ENCODE measurements around the gene BTBD2.
"Not testable (repeated sequence)": the region's sequence is repeated elsewhere in the genome, so short reads cannot be mapped to it uniquely, and the experiment has no call there.

BTBD2 gene

DNA sequence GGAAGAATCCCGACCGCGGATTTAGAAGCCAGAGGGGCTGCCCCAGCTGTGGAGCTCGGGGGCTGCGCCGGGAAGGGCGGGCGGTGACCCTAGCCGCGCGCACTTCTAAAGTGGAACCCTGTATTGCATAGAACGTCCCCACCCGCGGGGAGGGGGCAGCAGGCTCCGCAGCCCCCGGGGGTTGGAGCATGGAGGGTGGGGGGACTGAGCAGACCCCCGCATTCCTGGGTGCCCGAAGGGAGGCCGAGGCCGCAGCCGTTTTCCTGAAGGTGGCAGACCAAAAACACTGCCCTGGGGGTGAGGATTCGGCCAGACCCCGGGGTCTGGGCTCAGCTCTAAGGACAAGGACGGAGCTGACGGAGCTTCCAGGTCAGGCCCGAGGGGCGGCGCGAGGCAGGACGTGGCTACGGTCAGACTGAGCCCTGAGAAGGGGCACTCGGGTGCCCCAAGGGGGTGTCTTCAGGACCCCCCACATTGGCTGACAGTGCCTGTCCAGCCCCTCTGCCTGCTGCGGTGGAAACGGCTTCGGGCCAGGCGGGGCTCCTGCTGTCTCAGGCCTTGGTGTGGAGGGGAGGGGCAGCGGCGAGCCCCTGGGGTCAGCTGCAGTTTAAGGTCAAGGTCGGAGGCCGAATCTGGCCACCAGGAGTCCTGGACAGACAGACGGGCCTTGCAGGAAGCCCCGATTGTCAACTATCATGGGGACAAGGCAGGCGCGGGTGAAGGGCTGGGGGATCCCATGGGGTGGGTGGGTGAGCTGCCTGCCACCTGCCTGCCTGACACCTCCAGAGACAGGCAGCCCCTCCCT is 23.0 kb upstream of the BTBD2 start:
- H3K79me2 ChIP-seq (ENCODE audit: control insufficient read depth, insufficient read depth, low read length, unreplicated experiment) = no peaks in the 10 kb centered on the region
- H3K27me3 ChIP-seq (ENCODE audit: insufficient read depth, low read length) = no peaks in the 10 kb centered on the region
- no peak overlapping the region for H2AFZ ChIP-seq (ENCODE audit: low read length, unreplicated experiment)
- H3K27ac ChIP-seq (ENCODE audit: low read depth, low read length) = no peak overlapping the region
- no peak overlapping the region for H3K4me3 ChIP-seq (ENCODE audit: low read depth, low read length)
- H3K4me1 ChIP-seq (ENCODE audit: control insufficient read depth, insufficient read depth, low read length, unreplicated experiment) = no peaks in the 10 kb centered on the region
- H3K36me3 ChIP-seq (ENCODE audit: insufficient read depth, low read length) = no peaks in the 10 kb centered on the region

DNA sequence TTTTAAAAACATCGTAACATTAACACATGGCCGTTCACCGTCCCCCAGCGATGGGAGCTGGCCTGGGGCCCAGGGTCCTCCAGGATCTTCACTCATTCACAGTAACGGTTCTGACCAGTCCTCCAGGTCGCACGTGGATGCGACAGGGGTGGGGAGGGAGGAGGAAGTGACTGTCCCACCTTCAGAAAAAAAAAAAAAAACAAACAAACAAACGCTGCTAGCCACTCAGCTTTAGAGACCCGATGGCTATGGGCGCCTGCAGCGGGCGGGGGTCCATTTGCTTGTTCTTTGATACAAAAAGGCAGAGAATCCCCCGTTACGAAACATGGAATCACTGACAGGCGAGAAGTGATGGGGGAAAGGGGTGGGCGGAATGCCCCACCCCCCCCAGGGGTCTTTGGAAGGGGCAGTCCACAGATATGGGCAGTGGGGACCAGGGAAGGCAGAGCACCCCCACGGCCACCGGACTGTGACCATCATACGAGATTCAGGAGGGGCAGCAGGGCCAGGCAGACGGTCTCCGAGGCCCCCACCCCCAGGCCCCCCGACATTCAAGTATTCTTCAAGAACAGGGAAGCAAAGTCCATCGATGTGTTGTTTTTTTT is 22.2 kb upstream of the BTBD2 start:
- Histone ChIP-seq H3K27me3 (ENCODE audit: insufficient read depth, low read length) (no peaks in the 10 kb centered on the region), H3K4me3 (ENCODE audit: low read depth, low read length) (no peak overlapping the region), H3K4me1 (ENCODE audit: control insufficient read depth, insufficient read depth, low read length, unreplicated experiment) (peaks cover under 1% of the 10 kb centered on the region), H2AFZ (ENCODE audit: low read length, unreplicated experiment) (no peak overlapping the region), H3K79me2 (ENCODE audit: control insufficient read depth, insufficient read depth, low read length, unreplicated experiment) (no peaks in the 10 kb centered on the region), H3K36me3 (ENCODE audit: insufficient read depth, low read length) (no peaks in the 10 kb centered on the region), H3K27ac (ENCODE audit: low read depth, low read length) (no peak overlapping the region)

DNA sequence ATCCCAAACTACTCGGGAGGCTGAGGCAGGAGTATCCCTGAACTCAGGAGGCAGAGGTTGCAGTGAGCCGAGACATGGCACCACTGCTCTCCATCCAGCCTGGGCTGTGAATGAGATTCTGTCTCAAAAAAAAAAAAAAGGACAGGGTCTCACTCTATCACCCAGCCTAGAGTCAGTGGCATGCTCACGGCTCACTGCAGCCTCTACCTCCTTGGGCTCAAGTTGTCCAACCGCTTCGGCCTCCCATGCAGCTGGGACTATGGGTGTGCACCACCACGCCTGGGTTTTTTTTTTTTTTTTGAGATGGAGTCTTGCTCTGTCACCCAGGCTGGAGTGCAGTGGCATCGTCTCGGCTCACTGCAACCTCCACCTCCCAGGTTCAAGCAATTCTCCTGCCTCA is 20.9 kb upstream of the BTBD2 start:
- peaks cover 13% of the 10 kb centered on the region for H3K4me1 ChIP-seq (ENCODE audit: control insufficient read depth, insufficient read depth, low read length, unreplicated experiment)
- no peaks in the 10 kb centered on the region for H3K36me3 ChIP-seq (ENCODE audit: insufficient read depth, low read length)
- no peak overlapping the region for H3K4me3 ChIP-seq (ENCODE audit: low read depth, low read length)
- H3K27ac ChIP-seq (ENCODE audit: low read depth, low read length) = no peak overlapping the region
- H2AFZ ChIP-seq (ENCODE audit: low read length, unreplicated experiment) = no peak overlapping the region
- no peaks in the 10 kb centered on the region for H3K79me2 ChIP-seq (ENCODE audit: control insufficient read depth, insufficient read depth, low read length, unreplicated experiment)
- no peaks in the 10 kb centered on the region for H3K27me3 ChIP-seq (ENCODE audit: insufficient read depth, low read length)

DNA sequence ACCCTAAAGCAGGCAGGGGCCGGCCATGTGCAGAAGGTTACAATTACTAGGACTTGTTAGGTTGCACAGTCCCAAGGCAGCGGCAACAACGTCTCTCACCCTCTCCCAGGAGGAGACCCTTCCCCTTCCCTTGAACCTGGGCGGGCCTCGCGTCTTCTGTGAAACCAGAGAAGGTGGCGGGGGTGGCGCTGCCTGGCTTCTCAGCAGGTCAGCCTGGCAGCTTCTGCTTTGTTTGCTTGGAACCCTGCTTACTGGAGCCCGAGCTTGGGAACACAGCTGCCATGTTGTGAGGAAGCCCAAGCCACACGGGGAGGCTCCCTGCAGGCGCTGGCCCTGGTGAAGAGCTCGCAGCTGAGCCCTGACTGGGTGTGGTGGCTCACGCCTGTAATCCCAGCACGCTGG is 20.1 kb upstream of the BTBD2 start:
- Histone ChIP-seq H3K4me3 (ENCODE audit: low read depth, low read length) (no peak overlapping the region), H2AFZ (ENCODE audit: low read length, unreplicated experiment) (no peak overlapping the region), H3K27me3 (ENCODE audit: insufficient read depth, low read length) (no peaks in the 10 kb centered on the region), H3K79me2 (ENCODE audit: control insufficient read depth, insufficient read depth, low read length, unreplicated experiment) (no peaks in the 10 kb centered on the region), H3K36me3 (ENCODE audit: insufficient read depth, low read length) (no peaks in the 10 kb centered on the region), H3K27ac (ENCODE audit: low read depth, low read length) (no peak overlapping the region), H3K4me1 (ENCODE audit: control insufficient read depth, insufficient read depth, low read length, unreplicated experiment) (peaks cover 14% of the 10 kb centered on the region)

DNA sequence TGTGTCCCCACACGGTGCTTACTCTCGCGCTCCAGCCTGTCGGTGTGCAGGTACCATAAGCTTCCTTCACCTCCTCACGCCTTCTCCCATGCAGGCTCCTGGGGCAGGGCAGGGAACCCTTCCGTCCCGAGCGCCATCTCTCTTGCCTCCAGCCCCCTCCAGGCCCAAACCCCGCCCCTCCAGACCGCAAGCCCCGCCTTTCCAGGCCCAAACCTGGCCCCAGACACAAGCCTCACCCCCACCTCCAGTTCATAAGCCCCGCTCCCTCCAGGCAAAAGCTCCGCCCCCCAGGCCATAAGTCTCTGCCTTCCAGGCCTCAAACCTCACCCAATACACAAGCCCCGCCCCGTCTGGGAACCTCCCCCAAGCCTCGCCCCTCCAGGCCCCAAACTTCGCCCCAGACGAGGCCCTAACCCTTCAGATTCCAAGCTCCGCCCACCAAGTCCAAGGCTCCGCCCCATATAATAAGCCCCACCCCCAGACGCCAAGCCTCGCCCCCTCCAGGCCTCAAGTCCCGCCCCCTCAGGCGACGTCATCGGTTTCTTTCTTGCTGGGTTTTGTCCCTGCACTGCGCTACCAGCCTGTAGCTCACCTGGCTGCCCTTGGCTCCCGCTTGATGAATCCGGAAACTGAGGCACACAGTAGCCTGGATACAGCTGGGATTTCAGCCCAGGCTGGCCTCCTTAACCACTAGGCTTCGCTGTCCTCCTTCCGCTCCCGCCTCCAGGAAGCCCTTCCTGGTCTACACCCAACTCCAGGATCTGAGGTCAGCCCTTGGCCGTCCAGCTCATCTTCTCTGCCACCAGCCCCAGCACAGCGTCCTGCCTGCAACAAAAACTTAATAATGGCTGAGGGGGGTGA is 19.4 kb upstream of the BTBD2 start:
- no peak overlapping the region for H2AFZ ChIP-seq (ENCODE audit: low read length, unreplicated experiment)
- no peaks in the 10 kb centered on the region for H3K36me3 ChIP-seq (ENCODE audit: insufficient read depth, low read length)
- no peaks in the 10 kb centered on the region for H3K27me3 ChIP-seq (ENCODE audit: insufficient read depth, low read length)
- H3K79me2 ChIP-seq (ENCODE audit: control insufficient read depth, insufficient read depth, low read length, unreplicated experiment) = no peaks in the 10 kb centered on the region
- peaks cover 14% of the 10 kb centered on the region for H3K4me1 ChIP-seq (ENCODE audit: control insufficient read depth, insufficient read depth, low read length, unreplicated experiment)
- H3K4me3 ChIP-seq (ENCODE audit: low read depth, low read length) = no peak overlapping the region
- no peak overlapping the region for H3K27ac ChIP-seq (ENCODE audit: low read depth, low read length)

DNA sequence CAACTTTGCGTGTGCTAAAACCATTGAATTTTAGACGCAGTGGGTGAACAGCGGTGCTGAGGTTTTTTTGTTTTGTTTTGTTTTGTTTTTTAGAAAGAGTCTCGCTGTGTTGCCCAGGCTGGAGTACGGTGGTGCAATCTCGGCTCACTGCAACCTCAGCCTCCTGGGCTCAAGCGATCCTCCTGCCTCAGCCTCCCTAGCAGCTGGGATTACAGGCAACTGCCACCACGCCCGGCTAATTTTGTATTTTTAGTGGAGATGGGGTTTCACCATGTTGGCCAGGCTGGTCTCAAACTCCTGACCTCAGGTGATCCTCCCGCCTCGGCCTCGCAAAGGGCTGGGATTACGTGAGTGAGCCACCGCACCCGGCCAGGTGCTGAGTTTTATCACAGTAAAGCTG is 18.7 kb upstream of the BTBD2 start:
- H2AFZ ChIP-seq (ENCODE audit: low read length, unreplicated experiment); H3K36me3 ChIP-seq (ENCODE audit: insufficient read depth, low read length); H3K27ac ChIP-seq (ENCODE audit: low read depth, low read length); H3K79me2 ChIP-seq (ENCODE audit: control insufficient read depth, insufficient read depth, low read length, unreplicated experiment); H3K4me3 ChIP-seq (ENCODE audit: low read depth, low read length); H3K27me3 ChIP-seq (ENCODE audit: insufficient read depth, low read length): not testable (repeated sequence)
- peaks cover 14% of the 10 kb centered on the region for H3K4me1 ChIP-seq (ENCODE audit: control insufficient read depth, insufficient read depth, low read length, unreplicated experiment)

DNA sequence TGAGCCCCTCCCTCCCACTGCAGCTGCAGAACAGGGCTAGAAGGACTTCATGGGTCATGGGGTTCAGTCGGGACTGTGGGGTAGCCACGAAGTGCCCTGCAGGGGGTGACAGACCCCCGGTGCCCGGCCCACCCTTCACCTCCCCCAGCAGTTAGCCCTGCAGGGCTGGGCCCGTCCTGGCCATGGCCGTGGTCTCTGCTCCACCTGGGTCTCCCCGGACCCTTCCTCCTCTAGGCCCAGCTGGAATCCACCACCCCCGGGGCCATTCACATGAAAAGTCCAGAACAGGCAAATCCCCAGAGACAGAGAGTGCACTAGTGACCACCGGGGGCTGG is 18.3 kb upstream of the BTBD2 start:
- peaks cover 15% of the 10 kb centered on the region for H3K4me1 ChIP-seq (ENCODE audit: control insufficient read depth, insufficient read depth, low read length, unreplicated experiment)
- no peak overlapping the region for H3K4me3 ChIP-seq (ENCODE audit: low read depth, low read length)
- no peaks in the 10 kb centered on the region for H3K27me3 ChIP-seq (ENCODE audit: insufficient read depth, low read length)

DNA sequence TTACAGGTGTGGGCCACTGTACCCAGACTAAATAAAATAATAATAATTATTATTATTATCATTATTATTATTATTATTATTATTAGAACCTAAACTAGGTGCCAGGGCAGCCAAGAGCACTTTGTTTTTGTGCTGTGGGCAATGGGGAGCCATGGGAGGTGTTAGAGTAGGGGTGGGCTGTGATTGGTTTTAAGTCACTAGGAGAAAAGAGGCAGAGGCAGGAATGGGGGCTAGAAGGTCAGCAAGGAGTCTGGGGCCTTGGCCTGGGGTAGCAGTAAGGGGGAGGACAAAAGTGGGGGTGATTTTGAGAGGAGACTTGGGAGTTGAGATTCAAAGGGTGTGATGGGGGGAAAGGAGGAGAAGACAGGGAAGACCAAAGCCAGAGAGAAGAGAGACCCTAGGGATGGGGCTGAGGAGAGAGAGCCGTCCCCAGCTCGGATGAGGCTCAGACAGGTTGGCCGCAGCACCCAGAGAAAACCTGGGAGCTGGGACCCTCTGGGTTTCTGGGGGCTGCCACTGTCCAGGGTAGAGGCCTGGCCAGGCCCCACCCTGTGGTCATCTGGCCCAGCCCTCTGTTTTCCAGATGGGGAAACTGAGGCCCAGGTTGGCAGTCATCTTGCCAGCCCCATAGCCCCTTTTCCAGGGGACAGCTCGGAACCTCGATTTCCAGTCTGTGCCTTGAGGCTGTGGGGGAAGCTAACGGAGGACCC is 17.8 kb upstream of the BTBD2 start:
- Histone ChIP-seq H3K36me3 (ENCODE audit: insufficient read depth, low read length) (no peaks in the 10 kb centered on the region), H3K4me3 (ENCODE audit: low read depth, low read length) (no peak overlapping the region), H3K79me2 (ENCODE audit: control insufficient read depth, insufficient read depth, low read length, unreplicated experiment) (no peaks in the 10 kb centered on the region), H3K27ac (ENCODE audit: low read depth, low read length) (no peak overlapping the region), H2AFZ (ENCODE audit: low read length, unreplicated experiment) (no peak overlapping the region), H3K4me1 (ENCODE audit: control insufficient read depth, insufficient read depth, low read length, unreplicated experiment) (peaks cover 19% of the 10 kb centered on the region), H3K27me3 (ENCODE audit: insufficient read depth, low read length) (no peaks in the 10 kb centered on the region)

More for the DNA sequence above, 18.3 kb upstream of the BTBD2 start:
- Histone ChIP-seq H3K36me3 (ENCODE audit: insufficient read depth, low read length) (no peaks in the 10 kb centered on the region), H3K79me2 (ENCODE audit: control insufficient read depth, insufficient read depth, low read length, unreplicated experiment) (no peaks in the 10 kb centered on the region), H2AFZ (ENCODE audit: low read length, unreplicated experiment) (no peak overlapping the region), H3K27ac (ENCODE audit: low read depth, low read length) (no peak overlapping the region)

DNA sequence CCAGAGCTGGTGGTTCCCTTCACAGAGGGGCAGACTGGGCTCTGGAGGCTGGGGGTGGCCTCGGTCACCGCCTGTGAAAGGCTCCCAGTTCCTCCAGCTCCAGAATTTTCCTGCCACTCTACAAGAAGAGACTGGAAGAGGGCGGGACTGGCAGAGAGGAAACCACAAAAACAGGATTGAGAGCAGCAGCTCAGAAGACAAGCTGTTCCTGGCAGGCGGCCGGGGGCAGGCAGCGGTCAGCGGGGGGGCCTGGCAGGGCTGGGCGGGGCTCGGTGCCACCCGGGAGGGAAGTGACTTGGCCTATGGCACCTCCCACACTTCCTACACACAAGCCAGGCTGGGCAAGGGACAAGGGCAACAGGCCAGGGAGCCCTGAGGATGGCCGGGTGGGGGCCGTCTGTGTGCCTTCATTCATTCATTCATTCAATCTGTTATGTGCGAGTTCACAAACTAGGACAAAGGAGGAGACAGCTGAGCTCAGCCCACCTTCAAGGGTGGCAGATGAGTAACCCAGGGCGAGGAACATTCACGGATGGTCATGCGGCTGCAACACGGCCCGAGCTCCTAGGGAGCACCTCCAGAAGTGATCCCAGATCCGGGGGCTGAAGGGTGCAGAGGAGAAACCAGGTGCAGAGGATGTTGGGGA is 16.9 kb upstream of the BTBD2 start:
- Histone ChIP-seq H3K27me3 (ENCODE audit: insufficient read depth, low read length) (no peaks in the 10 kb centered on the region), H3K36me3 (ENCODE audit: insufficient read depth, low read length) (no peaks in the 10 kb centered on the region), H3K4me3 (ENCODE audit: low read depth, low read length) (peak overlapping the region; percentile 58), H3K79me2 (ENCODE audit: control insufficient read depth, insufficient read depth, low read length, unreplicated experiment) (no peaks in the 10 kb centered on the region), H3K27ac (ENCODE audit: low read depth, low read length) (peak overlapping the region; percentile 82), H3K4me1 (ENCODE audit: control insufficient read depth, insufficient read depth, low read length, unreplicated experiment) (peaks cover 22% of the 10 kb centered on the region), H2AFZ (ENCODE audit: low read length, unreplicated experiment) (peak overlapping the region; percentile 60)

DNA sequence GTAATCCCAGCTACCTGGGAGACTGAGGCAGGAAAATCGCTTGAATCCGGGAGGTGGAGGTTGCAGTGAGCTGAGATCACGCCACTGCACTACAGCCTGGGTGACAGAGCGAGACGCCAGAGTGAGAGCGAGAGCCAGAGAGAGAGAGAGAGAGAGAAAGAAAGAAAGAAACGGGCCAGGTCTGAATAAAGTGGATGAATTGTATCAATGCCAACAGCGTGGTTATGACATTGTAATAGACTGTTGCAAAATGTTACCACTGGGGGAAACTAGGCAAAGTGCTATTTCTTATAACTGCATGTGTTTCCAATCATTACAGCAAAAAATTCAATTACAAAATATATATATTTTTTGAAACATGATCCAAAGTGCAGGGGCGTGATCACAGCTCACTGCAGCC is 11.8 kb upstream of the BTBD2 start:
- Histone ChIP-seq H3K27ac (ENCODE audit: low read depth, low read length) (no peak overlapping the region), H3K79me2 (ENCODE audit: control insufficient read depth, insufficient read depth, low read length, unreplicated experiment) (no peaks in the 10 kb centered on the region), H2AFZ (ENCODE audit: low read length, unreplicated experiment) (no peak overlapping the region), H3K27me3 (ENCODE audit: insufficient read depth, low read length) (no peaks in the 10 kb centered on the region), H3K36me3 (ENCODE audit: insufficient read depth, low read length) (no peaks in the 10 kb centered on the region), H3K4me3 (ENCODE audit: low read depth, low read length) (no peak overlapping the region), H3K4me1 (ENCODE audit: control insufficient read depth, insufficient read depth, low read length, unreplicated experiment) (peaks cover 17% of the 10 kb centered on the region)
